IPS DF 4.7 (cell line): ENCODE data around the gene NOX5.

Source experiments
- DNase-seq: peaks from one replicate; pipeline ENCODE4 v3.0.0-alpha.2; 2013; ENCODE audit warnings: low spot score; ENCODE audit errors: extremely low read depth

NOX5 gene

GRCh38 chr15:69099941-69100340 lies 85.4 kb downstream of the NOX5 start:
- no peak for DNase-seq

DNA sequence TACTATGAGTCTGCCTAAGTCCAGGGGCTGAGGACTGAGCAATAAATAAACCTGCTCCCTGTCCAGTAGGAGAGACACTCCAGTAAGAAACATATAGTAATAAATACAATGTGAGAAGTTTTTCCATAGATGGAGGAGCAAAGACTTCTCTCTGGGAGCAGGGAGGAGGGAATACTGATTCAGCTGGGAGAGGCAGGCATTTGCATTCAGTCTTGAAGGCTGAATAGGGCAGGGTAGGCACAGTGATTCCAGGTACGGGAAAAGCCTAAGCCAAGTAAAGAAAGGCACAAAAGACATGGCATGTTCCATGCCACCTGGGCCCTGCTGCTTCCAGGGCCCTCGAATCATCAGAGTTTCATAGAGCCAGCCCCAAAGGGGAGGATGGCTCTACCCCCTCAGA lies 86.3 kb downstream of the NOX5 start:
- DNase-seq, result no peak

- no peak for DNase-seq
Observed at GRCh38 chr15:69104050-69104750, 89.7 kb downstream of the NOX5 start.

GRCh38 chr15:69105451-69105985 lies 91.0 kb downstream of the NOX5 start:
- DNase-seq, result no peak

- DNase-seq, result no peak
Observed at GRCh38 chr15:69107025-69107620, 92.6 kb downstream of the NOX5 start.
